Measurements from ENCODE around the gene DYNLRB2.

Gene DYNLRB2

GRCh38 chr16:80511824-80512592 is 28.8 kb upstream of the DYNLRB2 start:
- TF ChIP-seq EZH2phosphoT487 (IDR thresholded peaks at IDR 0.05; ENCODE audit: borderline replicate concordance) = no peak
- no peak for TF ChIP-seq CTCF (conservative IDR thresholded peaks at IDR 0.05; ENCODE audit: low read length)
- no peaks in the 10 kb centered on the region for H3K27me3 ChIP-seq (ENCODE audit: insufficient read depth, low read length, poor library complexity, severe bottlenecking)
- no peak overlapping the region for H3K4me3 ChIP-seq (ENCODE audit: low read length, poor library complexity, severe bottlenecking)
- H3K4me2 ChIP-seq (ENCODE audit: low read depth, low read length, poor library complexity, severe bottlenecking) = no peak overlapping the region
- H3K9ac ChIP-seq (ENCODE audit: low read depth, low read length, poor library complexity, severe bottlenecking) = no peak overlapping the region
- no peaks in the 10 kb centered on the region for H3F3A ChIP-seq (ENCODE audit: low read depth)
- H2AFZ ChIP-seq (ENCODE audit: low read length) = no peak overlapping the region
- H3K79me2 ChIP-seq (ENCODE audit: insufficient read depth, low read length) = no peaks in the 10 kb centered on the region
- H3K4me1 ChIP-seq (ENCODE audit: insufficient read depth, low read length, poor library complexity, severe bottlenecking) = peaks cover 4% of the 10 kb centered on the region
- H3K9me3 ChIP-seq (ENCODE audit: insufficient read depth, low read depth, low read length) = no peaks in the 10 kb centered on the region
- H3K36me3 ChIP-seq (ENCODE audit: insufficient read depth, low read length) = no peaks in the 10 kb centered on the region
- no peaks in the 10 kb centered on the region for H4K20me1 ChIP-seq (ENCODE audit: insufficient read depth, low read length, poor library complexity, severe bottlenecking)
- no peaks in the 10 kb centered on the region for H3K9me2 ChIP-seq (replicated peaks; ENCODE audit: low read depth, low read length)

GRCh38 chr16:80512593-80512853 is 28.3 kb upstream of the DYNLRB2 start:
- H2AFZ ChIP-seq (ENCODE audit: low read length) = no peak overlapping the region
- TF ChIP-seq EZH2phosphoT487 (IDR thresholded peaks at IDR 0.05; ENCODE audit: borderline replicate concordance) = no peak
- no peak for TF ChIP-seq CTCF (conservative IDR thresholded peaks at IDR 0.05; ENCODE audit: low read length)
- H3K9ac ChIP-seq (ENCODE audit: low read depth, low read length, poor library complexity, severe bottlenecking) = no peak overlapping the region
- H3K9me2 ChIP-seq (replicated peaks; ENCODE audit: low read depth, low read length) = no peaks in the 10 kb centered on the region
- no peak overlapping the region for H3K4me3 ChIP-seq (ENCODE audit: low read length, poor library complexity, severe bottlenecking)
- H3F3A ChIP-seq (ENCODE audit: low read depth) = no peaks in the 10 kb centered on the region
- H3K27me3 ChIP-seq (ENCODE audit: insufficient read depth, low read length, poor library complexity, severe bottlenecking) = no peaks in the 10 kb centered on the region
- peaks cover 6% of the 10 kb centered on the region for H3K4me1 ChIP-seq (ENCODE audit: insufficient read depth, low read length, poor library complexity, severe bottlenecking)
- H3K79me2 ChIP-seq (ENCODE audit: insufficient read depth, low read length) = no peaks in the 10 kb centered on the region
- H3K9me3 ChIP-seq (ENCODE audit: insufficient read depth, low read depth, low read length) = no peaks in the 10 kb centered on the region
- no peak overlapping the region for H3K4me2 ChIP-seq (ENCODE audit: low read depth, low read length, poor library complexity, severe bottlenecking)
- H4K20me1 ChIP-seq (ENCODE audit: insufficient read depth, low read length, poor library complexity, severe bottlenecking) = no peaks in the 10 kb centered on the region
- no peaks in the 10 kb centered on the region for H3K36me3 ChIP-seq (ENCODE audit: insufficient read depth, low read length)

GRCh38 chr16:80515374-80515773 is 25.4 kb upstream of the DYNLRB2 start:
- no peaks in the 10 kb centered on the region for H3K9me3 ChIP-seq (ENCODE audit: insufficient read depth, low read depth, low read length)
- H3K9ac ChIP-seq (ENCODE audit: low read depth, low read length, poor library complexity, severe bottlenecking) = no peak overlapping the region
- no peak for TF ChIP-seq EZH2phosphoT487 (IDR thresholded peaks at IDR 0.05; ENCODE audit: borderline replicate concordance)
- TF ChIP-seq CTCF (conservative IDR thresholded peaks at IDR 0.05; ENCODE audit: low read length) = no peak
- no peaks in the 10 kb centered on the region for H3K79me2 ChIP-seq (ENCODE audit: insufficient read depth, low read length)
- H3F3A ChIP-seq (ENCODE audit: low read depth) = no peaks in the 10 kb centered on the region
- H3K27me3 ChIP-seq (ENCODE audit: insufficient read depth, low read length, poor library complexity, severe bottlenecking) = no peaks in the 10 kb centered on the region
- H4K20me1 ChIP-seq (ENCODE audit: insufficient read depth, low read length, poor library complexity, severe bottlenecking) = no peaks in the 10 kb centered on the region
- H3K4me2 ChIP-seq (ENCODE audit: low read depth, low read length, poor library complexity, severe bottlenecking) = no peak overlapping the region
- H2AFZ ChIP-seq (ENCODE audit: low read length) = no peak overlapping the region
- H3K4me1 ChIP-seq (ENCODE audit: insufficient read depth, low read length, poor library complexity, severe bottlenecking) = peaks cover 28% of the 10 kb centered on the region
- no peaks in the 10 kb centered on the region for H3K9me2 ChIP-seq (replicated peaks; ENCODE audit: low read depth, low read length)
- H3K4me3 ChIP-seq (ENCODE audit: low read length, poor library complexity, severe bottlenecking) = no peak overlapping the region
- no peaks in the 10 kb centered on the region for H3K36me3 ChIP-seq (ENCODE audit: insufficient read depth, low read length)
